Left ventricle myocardium inferior (tissue), 1 donor: ENCODE data around the gene AKAP8L. TPM values are rescaled to one million over a fixed set of nuclear protein-coding genes. Genes with fewer than 3 reads are reported as not detected.

Experiments
- DNase-seq: peaks from one replicate; pipeline ENCODE4 v3.0.0-alpha.2; 2020
- H3K27ac ChIP-seq: fragments of 200-600 bp; replicated peaks from 2 replicates; pipeline ENCODE4 v1.8.0; 2021
- H3K27me3 ChIP-seq: fragments of 200-600 bp; 2 replicates; pipeline ENCODE4 v1.8.0; 2021; ENCODE audit warnings: low read depth
- H3K36me3 ChIP-seq: fragments of 200-600 bp; 2 replicates; pipeline ENCODE4 v1.8.0; 2021
- H3K4me1 ChIP-seq: fragments of 200-600 bp; 2 replicates; pipeline ENCODE4 v1.8.0; 2021
- H3K4me3 ChIP-seq: fragments of 200-600 bp; 2 replicates; pipeline ENCODE4 v1.8.0; 2021; ENCODE audit warnings: mild to moderate bottlenecking, moderate library complexity
- H3K9me3 ChIP-seq: fragments of 200-600 bp; replicated peaks from 2 replicates; pipeline ENCODE4 v1.8.0; 2021
- CTCF ChIP-seq: fragments of 200-600 bp; IDR thresholded peaks from 2 replicates; pipeline ENCODE4 v1.8.0; 2021; ENCODE audit warnings: antibody characterized with exemption, mild to moderate bottlenecking, borderline replicate concordance
- intact Hi-C: fragments of 100-400 bp; cut with micrococcal nuclease; formaldehyde crosslinking; loops from one replicate; pipeline ENCODE4 v1.11.0; 2022
- total RNA-seq: library from RNA; stranded (reverse); fragmentation: NEBNext Ultra II Directional; extraction: Animal tissue kit (Norgen Biotek cat#: 25700); gene quantifications from one replicate; pipeline ENCODE4 v1.2.1, GENCODE V29; 2021
- donor health status: DM: no; HTN: yes; CAD: no; lungs with severe emphysema.

AKAP8L gene
- total RNA-seq, 1 donor from 2014 or later: 74.5 TPM

GRCh38 chr19:15432018-15432494, 13.3 kb upstream of the AKAP8L start:
- intact Hi-C loops: no loop called here
- H3K27ac ChIP-seq: peak overlapping the region; percentile 74
- no peaks in the 10 kb centered on the region for H3K9me3 ChIP-seq
- no peak for TF ChIP-seq CTCF
- peak overlapping the region; percentile 95 for H3K4me3 ChIP-seq
- no peaks in the 10 kb centered on the region for H3K27me3 ChIP-seq
- no peak for DNase-seq
- peaks cover 53% of the 10 kb centered on the region for H3K4me1 ChIP-seq
- peaks cover 19% of the 10 kb centered on the region for H3K36me3 ChIP-seq

- DNase-seq: no peak
- intact Hi-C loops: no loop called here
- peaks cover 19% of the 10 kb centered on the region for H3K36me3 ChIP-seq
- H3K4me1 ChIP-seq: peaks cover 53% of the 10 kb centered on the region
- peak overlapping the region; percentile 74 for H3K27ac ChIP-seq
- H3K9me3 ChIP-seq: no peaks in the 10 kb centered on the region
- no peak for TF ChIP-seq CTCF
- no peaks in the 10 kb centered on the region for H3K27me3 ChIP-seq
- peak overlapping the region; percentile 95 for H3K4me3 ChIP-seq
Observed at GRCh38 chr19:15431396-15432017, 12.7 kb upstream of the AKAP8L start.

GRCh38 chr19:15430526-15431120, 11.8 kb upstream of the AKAP8L start:
- Histone ChIP-seq H3K4me1 (peaks cover 53% of the 10 kb centered on the region), H3K9me3 (no peaks in the 10 kb centered on the region), H3K36me3 (peaks cover 25% of the 10 kb centered on the region), H3K27ac (no peak overlapping the region), H3K4me3 (peak overlapping the region; percentile 95), H3K27me3 (no peaks in the 10 kb centered on the region)
- TF ChIP-seq CTCF: no peak
- intact Hi-C loops: no loop called here
- DNase-seq: no peak

- Histone ChIP-seq H3K27me3 (no peaks in the 10 kb centered on the region), H3K4me1 (peaks cover 53% of the 10 kb centered on the region), H3K27ac (no peak overlapping the region), H3K36me3 (peaks cover 31% of the 10 kb centered on the region), H3K4me3 (no peak overlapping the region), H3K9me3 (no peaks in the 10 kb centered on the region)
- TF ChIP-seq CTCF: no peak
- DNase-seq: no peak
- intact Hi-C loops: no loop called here
Observed at GRCh38 chr19:15429825-15430467, 11.2 kb upstream of the AKAP8L start.

GRCh38 chr19:15428956-15429824, 10.4 kb upstream of the AKAP8L start:
- intact Hi-C loops: no loop called here
- no peaks in the 10 kb centered on the region for H3K9me3 ChIP-seq
- no peak overlapping the region for H3K4me3 ChIP-seq
- H3K4me1 ChIP-seq: peaks cover 53% of the 10 kb centered on the region
- peaks cover 38% of the 10 kb centered on the region for H3K36me3 ChIP-seq
- DNase-seq: no peak
- H3K27ac ChIP-seq: no peak overlapping the region
- no peaks in the 10 kb centered on the region for H3K27me3 ChIP-seq
- TF ChIP-seq CTCF: no peak
